GM12891 (cell line): ENCODE measurements around the gene MAN2A2.

Experiments
- DNase-seq: peaks from one replicate; pipeline ENCODE4 v3.0.0; 2011; ENCODE audit warnings: low spot score; ENCODE audit not compliant: insufficient read length
- FAIRE-seq: peaks from 2 replicates; lab custom pipeline; 2011; peaks lifted over from hg19 to GRCh38; lab: Jason Lieb, UNC
- PAX5 ChIP-seq: IDR thresholded peaks from 2 replicates; pipeline ENCODE4 v1.6.1; 2011; ENCODE audit warnings: low read length, moderate library complexity, mild to moderate bottlenecking; ENCODE audit not compliant: insufficient read depth, severe bottlenecking
- POLR2A ChIP-seq: IDR thresholded peaks from 2 replicates; pipeline ENCODE4 v1.6.1; 2011; ENCODE audit warnings: low read depth, low read length, control low read depth
- POLR2AphosphoS5 ChIP-seq: IDR thresholded peaks from 2 replicates; pipeline ENCODE4 v1.6.1; 2011; ENCODE audit warnings: low read depth, low read length, control low read depth
- POU2F2 ChIP-seq: IDR thresholded peaks from 2 replicates; pipeline ENCODE4 v1.6.1; 2011; ENCODE audit warnings: low read depth, mild to moderate bottlenecking, control low read depth, low read length, moderate library complexity
- SPI1 ChIP-seq: IDR thresholded peaks from 2 replicates; pipeline ENCODE4 v1.6.1; 2011; ENCODE audit warnings: low read depth, low read length, control low read depth
- TAF1 ChIP-seq: IDR thresholded peaks from 2 replicates; pipeline ENCODE4 v1.6.1; 2011; ENCODE audit warnings: low read depth, low read length, control low read depth

The MAN2A2 gene

DNA sequence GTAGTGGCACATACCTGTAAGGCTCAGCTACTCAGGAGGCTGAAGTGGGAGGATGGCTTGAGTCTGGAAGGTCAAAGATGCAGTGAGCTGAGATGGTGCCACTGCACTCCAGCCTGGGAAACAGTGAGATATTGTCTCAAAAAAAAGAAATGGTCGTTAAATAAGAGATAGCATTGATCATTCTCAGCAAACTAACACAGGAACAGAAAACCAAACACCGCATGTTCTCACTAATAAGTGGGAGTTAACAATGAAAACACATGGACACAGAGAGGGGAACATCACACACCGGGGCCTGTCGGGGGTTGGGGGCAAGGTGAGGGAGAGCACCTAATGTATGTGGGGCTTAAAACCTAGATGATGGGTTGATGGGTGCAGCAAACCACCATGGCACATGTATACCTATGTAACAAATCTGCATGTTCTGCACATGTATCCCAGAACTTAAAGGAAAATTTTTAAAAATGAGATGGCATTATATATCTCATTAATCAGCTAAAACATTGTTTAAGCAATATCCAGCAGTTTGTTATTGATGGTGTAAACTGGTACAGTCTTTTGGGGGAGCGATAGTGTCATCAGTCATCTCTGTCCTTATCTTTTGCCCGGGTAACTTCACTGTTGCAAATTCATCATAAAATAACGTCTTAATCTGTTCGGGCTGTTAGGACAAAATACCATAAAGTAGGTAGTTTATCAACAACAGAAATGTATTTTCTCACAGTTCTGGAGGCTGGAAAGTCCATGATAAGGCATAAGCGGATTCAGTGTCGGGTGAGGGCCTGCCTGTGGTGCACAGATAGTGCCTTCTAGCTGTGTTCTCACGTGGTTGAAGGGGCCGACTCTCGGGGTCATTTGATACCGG, 1.7 kb upstream of the MAN2A2 start:
- no peak for DNase-seq
- no peak for FAIRE-seq
- TF ChIP-seq POU2F2, result no peak
- TF ChIP-seq POLR2A, result no peak
- no peak for TF ChIP-seq PAX5
- no peak for TF ChIP-seq TAF1
- TF ChIP-seq POLR2AphosphoS5, result no peak
- no peak for TF ChIP-seq SPI1

DNA sequence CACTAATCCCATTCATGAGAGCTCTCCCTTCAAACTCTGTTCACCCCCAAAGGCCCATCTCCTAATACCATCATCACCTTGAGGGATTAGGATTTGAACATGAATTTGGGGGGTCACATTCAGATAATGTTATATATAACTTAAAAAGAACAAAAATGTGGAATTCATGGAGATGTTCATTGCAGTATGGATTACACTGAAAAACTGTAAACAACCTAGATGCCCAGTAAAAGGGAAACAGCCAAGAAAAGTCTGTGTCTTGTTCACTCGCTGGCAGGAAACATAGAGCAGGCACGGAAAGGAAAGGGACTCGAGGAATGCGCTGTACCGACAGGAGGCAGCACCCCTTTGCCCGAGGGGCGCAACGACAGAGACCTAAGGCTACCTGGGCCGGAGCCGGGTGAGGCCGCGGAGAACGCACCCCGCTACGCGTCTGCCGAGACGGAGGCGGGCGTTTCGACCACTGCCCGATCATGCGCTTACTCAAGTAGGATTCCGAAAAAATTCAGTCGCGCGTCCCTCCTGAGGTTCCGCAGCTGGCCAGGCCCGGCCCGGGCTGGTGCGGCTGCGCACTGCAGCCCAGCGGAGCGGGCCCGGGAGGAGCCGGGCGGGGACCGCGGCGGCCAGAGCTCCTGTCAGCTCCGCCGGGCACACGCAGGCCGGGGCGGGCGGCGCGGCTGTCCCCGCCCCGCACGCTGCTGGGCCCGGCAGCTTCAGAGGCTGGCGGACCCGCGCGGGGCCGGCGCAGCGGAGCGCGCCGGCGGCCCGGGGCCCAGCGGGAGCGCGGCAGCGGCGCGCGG, 862 bp upstream of the MAN2A2 start:
- DNase-seq, result peak; percentile 92
- FAIRE-seq, result peak; percentile 89
- TF ChIP-seq PAX5 (no peak), SPI1 (no peak), POLR2AphosphoS5 (peak; percentile 42; the same call in 1 of the 2 replicates), POLR2A (peak; percentile 57; the same call in 1 of the 2 replicates), TAF1 (no peak), POU2F2 (0 out of 2 replicates have a peak, but pooled peaks have one; percentile 24)

DNA sequence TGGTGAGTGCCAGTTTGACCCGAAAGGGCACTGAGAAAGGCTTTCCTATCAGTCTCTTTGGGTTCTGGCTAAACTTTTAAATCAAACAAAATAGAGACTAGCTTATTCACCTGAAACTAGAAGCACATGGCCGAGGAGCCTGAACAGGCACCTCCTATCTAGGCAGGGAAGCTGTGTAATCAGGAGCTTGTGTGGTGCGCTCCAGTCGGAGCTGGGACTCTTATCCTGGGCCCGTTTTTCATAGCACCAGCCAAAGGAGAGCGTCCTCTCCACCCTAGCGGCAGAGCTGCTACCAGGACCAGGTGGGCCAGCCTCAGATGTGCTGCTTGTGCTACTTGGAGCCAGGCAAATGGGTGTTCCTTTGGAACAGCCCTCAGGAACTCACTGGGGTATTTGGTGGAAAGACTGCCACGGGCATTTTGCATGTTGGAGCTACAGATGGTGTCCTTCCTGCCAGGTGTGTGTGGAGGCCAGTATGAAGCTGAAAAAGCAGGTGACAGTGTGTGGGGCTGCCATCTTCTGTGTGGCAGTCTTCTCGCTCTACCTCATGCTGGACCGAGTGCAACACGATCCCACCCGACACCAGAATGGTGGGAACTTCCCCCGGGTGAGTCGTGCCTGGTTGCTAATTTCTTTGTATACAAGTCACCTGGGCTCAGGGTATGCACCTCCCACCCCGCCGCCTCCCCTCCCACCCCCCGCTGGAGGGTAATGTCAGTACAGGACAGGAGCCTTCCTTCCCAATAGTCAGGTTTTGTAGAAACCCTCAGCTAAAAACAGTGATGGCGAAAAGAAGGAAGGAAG, 833 bp downstream of the MAN2A2 start:
- DNase-seq (no peak), FAIRE-seq (peak; percentile 68)
- TF ChIP-seq PAX5 (no peak), POU2F2 (no peak), POLR2A (no peak), TAF1 (no peak), SPI1 (no peak), POLR2AphosphoS5 (no peak)

DNA sequence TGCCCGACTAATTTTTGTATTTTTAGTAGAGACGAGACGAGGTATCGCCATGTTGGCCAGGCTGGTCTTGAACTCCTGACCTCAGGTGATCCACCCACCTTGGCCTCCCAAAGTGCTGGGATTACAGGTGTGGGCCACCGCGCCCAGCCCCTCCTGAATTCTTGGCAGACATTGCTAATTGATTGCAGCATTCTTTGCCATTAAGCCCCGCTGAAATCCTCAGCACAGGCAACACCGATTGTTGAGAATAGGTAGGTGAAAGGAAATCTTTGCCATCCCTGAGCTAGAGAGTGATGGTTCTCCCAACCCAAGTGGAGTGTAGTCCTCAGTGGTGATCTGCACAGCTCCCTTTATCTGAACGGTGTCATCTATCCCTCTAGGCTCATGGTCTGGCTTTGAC, 1.6 kb downstream of the MAN2A2 start:
- no peak for TF ChIP-seq POLR2A
- TF ChIP-seq POLR2AphosphoS5, result no peak
- no peak for TF ChIP-seq TAF1
- TF ChIP-seq PAX5, result no peak
- no peak for TF ChIP-seq POU2F2
- no peak for TF ChIP-seq SPI1
- DNase-seq (no peak), FAIRE-seq (no peak)

DNA sequence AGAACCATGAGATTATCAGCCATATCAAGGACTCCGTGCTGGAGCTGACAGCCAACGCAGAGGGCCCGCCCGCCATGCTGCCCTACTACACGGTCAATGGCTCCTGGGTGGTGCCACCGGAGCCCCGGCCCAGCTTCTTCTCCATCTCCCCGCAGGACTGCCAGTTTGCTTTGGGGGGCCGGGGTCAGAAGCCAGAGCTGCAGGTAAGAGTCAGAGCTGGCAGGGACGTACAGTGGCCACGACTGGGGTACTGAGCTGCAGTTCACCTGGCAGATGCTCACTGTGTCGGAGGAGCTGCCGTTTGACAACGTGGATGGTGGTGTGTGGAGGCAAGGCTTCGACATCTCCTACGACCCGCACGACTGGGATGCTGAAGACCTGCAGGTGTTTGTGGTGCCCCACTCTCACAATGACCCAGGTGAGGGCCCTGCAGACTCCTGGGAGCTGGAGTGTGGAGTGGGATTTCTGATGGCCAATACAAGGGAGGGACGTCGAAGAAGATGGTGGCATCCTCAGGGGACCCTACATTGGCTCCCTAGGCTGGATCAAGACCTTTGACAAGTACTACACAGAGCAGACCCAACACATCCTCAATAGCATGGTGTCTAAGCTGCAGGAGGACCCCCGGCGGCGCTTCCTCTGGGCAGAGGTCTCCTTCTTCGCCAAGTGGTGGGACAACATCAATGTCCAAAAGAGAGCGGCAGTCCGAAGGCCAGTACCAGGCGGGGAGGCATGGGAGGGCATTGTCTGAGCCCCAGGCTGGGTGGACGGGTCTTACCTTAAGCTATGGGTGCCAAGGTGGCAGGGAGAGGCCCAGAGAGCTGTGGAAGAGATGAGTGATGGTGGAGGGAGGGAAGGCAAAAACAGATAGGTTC, 2.4 kb downstream of the MAN2A2 start:
- FAIRE-seq (no peak), DNase-seq (no peak)
- TF ChIP-seq POLR2AphosphoS5, result no peak
- no peak for TF ChIP-seq POLR2A
- no peak for TF ChIP-seq PAX5
- no peak for TF ChIP-seq POU2F2
- TF ChIP-seq SPI1, result no peak
- no peak for TF ChIP-seq TAF1

DNA sequence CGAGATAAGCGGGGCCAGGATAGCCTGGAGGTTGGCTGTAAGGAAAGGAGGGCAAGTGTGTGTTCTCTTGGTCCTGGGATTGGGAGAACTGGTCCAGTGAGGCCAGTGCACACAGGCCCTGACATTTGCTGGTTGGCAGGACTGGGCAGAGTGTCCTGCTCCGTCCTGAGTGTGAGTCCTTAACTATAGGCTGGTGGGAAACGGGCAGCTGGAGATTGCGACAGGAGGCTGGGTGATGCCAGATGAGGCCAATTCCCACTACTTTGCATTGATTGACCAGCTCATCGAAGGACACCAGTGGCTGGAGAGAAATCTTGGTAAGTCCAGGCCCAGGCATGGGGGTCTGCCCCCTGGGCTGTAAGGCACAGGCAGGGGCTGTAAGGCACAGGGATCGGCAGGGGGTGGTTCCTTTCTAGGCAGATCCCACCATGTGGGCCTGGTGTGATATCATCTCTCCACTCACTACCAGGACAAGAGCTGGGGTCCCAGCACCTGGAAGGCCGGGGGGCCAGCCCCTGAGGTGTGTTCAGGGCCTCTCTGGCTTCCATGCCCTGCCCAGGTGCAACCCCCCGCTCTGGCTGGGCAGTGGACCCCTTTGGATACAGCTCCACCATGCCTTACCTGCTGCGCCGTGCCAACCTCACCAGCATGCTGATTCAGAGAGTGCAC, 3.2 kb downstream of the MAN2A2 start:
- DNase-seq, result no peak
- no peak for FAIRE-seq
- TF ChIP-seq POLR2AphosphoS5 (no peak), SPI1 (no peak), PAX5 (no peak), TAF1 (no peak), POU2F2 (no peak), POLR2A (no peak)

DNA sequence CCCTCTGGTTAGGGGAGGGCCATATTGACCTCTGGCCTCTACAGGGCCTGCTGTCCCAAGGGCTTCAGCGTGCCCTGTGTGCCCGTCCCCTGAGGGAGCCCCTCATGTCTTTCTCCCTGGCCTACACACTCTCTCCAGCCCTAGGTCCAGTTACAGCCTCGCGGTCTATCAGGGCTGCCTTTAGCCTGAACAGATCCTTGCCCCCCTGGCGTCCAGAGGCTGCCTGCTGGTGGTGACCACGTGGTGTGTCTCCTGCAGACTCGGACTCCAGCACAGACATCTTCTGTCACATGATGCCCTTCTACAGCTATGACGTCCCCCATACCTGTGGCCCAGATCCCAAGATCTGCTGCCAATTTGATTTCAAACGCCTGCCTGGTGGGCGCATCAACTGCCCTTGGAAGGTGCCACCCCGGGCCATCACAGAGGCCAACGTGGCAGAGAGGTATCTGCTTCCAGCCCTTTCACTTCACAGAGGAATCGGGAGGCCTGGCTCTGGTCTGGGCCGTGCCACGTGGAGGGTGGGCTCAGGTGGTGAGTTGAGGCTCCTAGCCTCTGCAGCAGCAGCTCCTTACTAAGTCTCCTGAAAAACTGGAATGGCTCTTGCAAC, 4.1 kb downstream of the MAN2A2 start:
- DNase-seq (no peak), FAIRE-seq (no peak)
- TF ChIP-seq POU2F2 (no peak), TAF1 (no peak), POLR2AphosphoS5 (no peak), PAX5 (no peak)
